GM12878 (cell line): Measurements from ENCODE around the gene MICB. TPM values are rescaled to one million over a fixed set of nuclear protein-coding genes. Genes with fewer than 3 reads are reported as not detected.
A peak's percentile ranks its signal among the peaks of the same experiment; 100 is the strongest.

ENCODE experiments used
- BCL11A ChIP-seq: IDR thresholded peaks from 2 replicates; pipeline ENCODE4 v1.6.1; 2011; ENCODE audit warnings: low read depth, low read length
- BCLAF1 ChIP-seq: fragments of 450-650 bp; IDR thresholded peaks from 2 replicates; pipeline ENCODE4 v1.6.1; 2017; ENCODE audit warnings: antibody characterized with exemption, mild to moderate bottlenecking, moderate library complexity
- CHD4 ChIP-seq: fragments of 200-600 bp; sonication (generic); IDR thresholded peaks from 2 replicates; pipeline ENCODE4 v1.6.1; 2016; ENCODE audit warnings: mild to moderate bottlenecking
- CREB1 ChIP-seq: IDR thresholded peaks from 2 replicates; pipeline ENCODE4 v1.6.1; 2012; ENCODE audit warnings: low read depth, mild to moderate bottlenecking, inconsistent platforms
- ELK1 ChIP-seq: IDR thresholded peaks from 2 replicates; pipeline ENCODE4 v1.6.1; 2012; ENCODE audit warnings: low read depth, low read length, improper control_type of control experiment
- HCFC1 ChIP-seq: fragments of 150-350 bp; IDR thresholded peaks from 2 replicates; pipeline ENCODE4 v1.6.1; 2014; ENCODE audit warnings: low read length
- HDAC2 ChIP-seq: fragments of 200-600 bp; sonication (generic); IDR thresholded peaks from 2 replicates; pipeline ENCODE4 v1.6.1; 2017
- IKZF2 ChIP-seq, 2 experiments: fragments of 450-650 bp; IDR thresholded peaks; 2 replicates each; pipeline ENCODE4 v1.6.1; 2017; ENCODE audit warnings: mild to moderate bottlenecking in 2 of 2, moderate library complexity in 2 of 2
- JUNB ChIP-seq: IDR thresholded peaks from 2 replicates; pipeline ENCODE4 v1.6.1; 2016; ENCODE audit warnings: antibody characterized with exemption, mild to moderate bottlenecking
- KDM1A ChIP-seq: fragments of 200-600 bp; sonication (generic); IDR thresholded peaks from 2 replicates; pipeline ENCODE4 v1.6.1; 2016; ENCODE audit warnings: borderline replicate concordance
- MLLT1 ChIP-seq: fragments of 450-650 bp; IDR thresholded peaks from 2 replicates; pipeline ENCODE4 v1.6.1; 2016; ENCODE audit warnings: mild to moderate bottlenecking
- NFXL1 ChIP-seq: fragments of 450-650 bp; IDR thresholded peaks from 2 replicates; pipeline ENCODE4 v1.6.1; 2017; ENCODE audit warnings: antibody characterized with exemption, mild to moderate bottlenecking, borderline replicate concordance
- NR2C2 ChIP-seq: IDR thresholded peaks from 2 replicates; pipeline ENCODE4 v1.6.1; 2011; ENCODE audit warnings: borderline replicate concordance, low read depth; ENCODE audit not compliant: control insufficient read depth, insufficient read length
- NR2F1 ChIP-seq: fragments of 450-650 bp; conservative IDR thresholded peaks from 2 replicates; pipeline ENCODE4 v1.6.1; 2017; ENCODE audit warnings: mild to moderate bottlenecking
- PML ChIP-seq: IDR thresholded peaks from 2 replicates; pipeline ENCODE4 v1.6.1; 2012; ENCODE audit warnings: low read length, inconsistent platforms
- RUNX3 ChIP-seq: IDR thresholded peaks from 2 replicates; pipeline ENCODE4 v1.6.1; 2012; ENCODE audit warnings: low read length, inconsistent platforms
- SKIL ChIP-seq: fragments of 450-650 bp; IDR thresholded peaks from 2 replicates; pipeline ENCODE4 v1.6.1; 2017; ENCODE audit warnings: mild to moderate bottlenecking, low read depth, inconsistent platforms; ENCODE audit not compliant: poor library complexity, severe bottlenecking
- SPI1 ChIP-seq: IDR thresholded peaks from 2 replicates; pipeline ENCODE4 v1.6.1; 2011; ENCODE audit warnings: low read depth, mild to moderate bottlenecking, low read length, moderate library complexity, borderline replicate concordance; ENCODE audit not compliant: insufficient read depth
- SREBF1 ChIP-seq: IDR thresholded peaks from 2 replicates; pipeline ENCODE4 v1.6.1; 2012; ENCODE audit warnings: mild to moderate bottlenecking, low read length
- TCF3 ChIP-seq: IDR thresholded peaks from 2 replicates; pipeline ENCODE4 v1.6.1; 2012; ENCODE audit warnings: low read depth, mild to moderate bottlenecking, low read length, borderline replicate concordance; ENCODE audit not compliant: insufficient read depth
- YBX1 ChIP-seq: fragments of 450-650 bp; IDR thresholded peaks from 2 replicates; pipeline ENCODE4 v1.6.1; 2016; ENCODE audit warnings: antibody characterized with exemption
- ZNF207 ChIP-seq: fragments of 450-650 bp; IDR thresholded peaks from 2 replicates; pipeline ENCODE4 v1.6.1; 2014; ENCODE audit warnings: antibody characterized with exemption, mild to moderate bottlenecking, borderline replicate concordance
- polyA plus RNA-seq, 11 experiments: library from polyadenylated mRNA; depleted of rRNA in 4 of 11; unstranded in 6 of 11; stranded (reverse) in 5 of 11; fragments of >200 nt; fragmentation: Nextera tagmentation in 4 of 11; fragmentation: Illumina TruSeq in 1 of 11; extraction: Ambion mirVana in 4 of 11; extraction: Trizol in 1 of 11; gene quantifications; 1 replicate in 1 of 11; 2 replicates in 10 of 11; pipeline versions ENCODE4 v1.2.1 to v1.2.3, GENCODE V29; 2011 to 2016; ENCODE audit warnings: inconsistent platforms in 2 of 11, missing spikeins in 2 of 11, low read depth in 1 of 11
- total RNA-seq, 4 experiments: library from RNA; depleted of rRNA in 3 of 4; stranded (reverse); fragments of >200 nt in 3 of 4; fragmentation: Illumina TruSeq in 1 of 4; extraction: Trizol in 1 of 4; gene quantifications; 2 replicates each; pipeline versions ENCODE4 v1.2.1 to v1.2.3, GENCODE V29; 2013 to 2021

Gene MICB
- total and polyA plus RNA-seq, 10 of the 15 experiments (the other 5 are each of a cell fraction or from before 2014, with no cell fraction given) = 9.0 to 37.1 (median 17.8) TPM

- TF ChIP-seq JUNB (no peak), MLLT1 (peak; percentile 55; the same call in 1 of the 2 replicates), TCF3 (no peak), NFXL1 (no peak), BCLAF1 (peak; percentile 83), HDAC2 (no peak), BCL11A (no peak), PML (no peak), SKIL (peak; percentile 62), CREB1 (no peak), NR2F1 (no peak), NR2C2 (no peak), HCFC1 (0 out of 2 replicates have a peak, but pooled peaks have one; percentile 8), YBX1 (no peak), RUNX3 (no peak; the same call in 1 of the 2 replicates), KDM1A (no peak), CHD4 (no peak), IKZF2 (IDR thresholded peaks at IDR 0.05) (no peak; a peak in 1 of 4 replicates), SREBF1 (peak; percentile 46), ZNF207 (no peak), SPI1 (no peak), ELK1 (no peak)
These were observed at the start of gene MICB (continued) for GRCh38 chr6:31497531-31498476.
